Measurements from ENCODE around the gene ARMCX5.

The ARMCX5 gene

GRCh38 chrX:102599084-102599950 lies at the start of gene ARMCX5:
TSS of gene ARMCX5 (plus strand) at chrX:102599515. CDS start at chrX:102602142, 2,627 bp downstream.
- DNase-seq: peak; percentile 30

- no peak for DNase-seq
These were observed 40.7 kb upstream of the ARMCX5 start for GRCh38 chrX:102558607-102559006.

DNA sequence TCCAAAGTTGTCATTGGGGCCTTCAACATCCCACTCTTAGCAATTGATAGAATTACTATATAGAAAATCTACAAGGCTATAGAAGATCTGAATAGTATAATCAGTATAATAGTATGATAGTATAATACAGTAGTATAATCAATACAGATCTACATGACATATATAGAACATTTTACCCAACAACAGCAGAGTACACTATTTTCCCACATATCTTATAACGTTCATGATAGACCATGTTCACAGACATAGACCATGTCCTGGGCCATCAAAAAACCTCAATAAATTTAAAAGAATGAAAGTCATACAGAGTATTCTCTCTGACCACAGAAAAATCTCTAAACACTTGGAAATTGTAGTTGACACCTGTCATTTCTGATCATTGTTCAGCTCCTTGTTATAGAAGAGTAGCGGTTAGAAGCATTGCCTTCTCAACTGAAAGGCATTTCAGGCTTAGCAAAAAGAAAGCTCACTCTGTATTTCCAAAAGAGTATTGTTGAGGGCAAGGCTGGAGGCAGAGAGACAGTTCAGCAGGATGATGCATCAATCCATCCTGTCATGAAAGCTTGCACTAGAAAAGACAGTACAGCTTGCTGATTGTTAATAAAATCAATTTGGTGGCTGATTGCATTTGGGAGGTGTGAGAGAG lies 38.8 kb upstream of the ARMCX5 start:
- DNase-seq: no peak

- DNase-seq: no peak
These were observed 18.4 kb upstream of the ARMCX5 start for GRCh38 chrX:102580891-102581290.

GRCh38 chrX:102593367-102593766 lies 5.9 kb upstream of the ARMCX5 start:
- DNase-seq: no peak

DNA sequence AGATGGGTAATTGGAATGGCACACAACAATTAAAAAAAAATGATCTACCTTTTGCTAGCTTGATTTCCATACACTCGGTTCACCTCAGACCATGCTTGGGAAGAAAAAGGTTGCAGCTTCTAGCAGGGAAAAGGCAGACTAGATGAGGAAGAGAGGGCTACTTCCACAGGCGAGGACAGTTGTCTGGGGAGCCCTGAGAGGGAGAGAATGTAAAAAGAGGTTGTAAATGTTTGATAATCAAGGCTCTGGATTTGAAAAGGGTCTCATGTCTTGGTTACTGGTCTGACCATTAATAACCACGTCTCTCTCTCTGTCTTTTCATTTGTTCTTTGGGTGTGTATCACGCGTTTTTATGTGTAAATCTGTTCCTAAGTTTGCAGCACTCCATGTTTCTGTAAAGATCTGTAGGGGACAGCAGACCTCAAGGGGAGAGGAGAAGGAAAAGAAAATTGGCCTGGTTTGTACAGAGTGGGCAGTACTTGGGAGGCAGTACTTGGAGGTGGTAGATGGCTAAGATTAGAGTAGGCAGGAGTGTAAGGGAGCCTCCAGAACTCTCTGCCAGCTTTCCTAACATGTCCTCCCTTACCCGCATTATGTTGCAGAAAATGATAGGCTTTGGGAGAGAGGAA lies 750 bp downstream of the ARMCX5 start:
- DNase-seq: no peak

GRCh38 chrX:102604327-102604726 lies 5.0 kb downstream of the ARMCX5 start:
- no peak for DNase-seq

- no peak for DNase-seq
These were observed 6.8 kb downstream of the ARMCX5 start for GRCh38 chrX:102606115-102606514.

GRCh38 chrX:102610905-102611304 lies 11.6 kb downstream of the ARMCX5 start:
- DNase-seq: no peak

GRCh38 chrX:102624105-102624504 lies 24.8 kb downstream of the ARMCX5 start:
- DNase-seq: no peak

DNA sequence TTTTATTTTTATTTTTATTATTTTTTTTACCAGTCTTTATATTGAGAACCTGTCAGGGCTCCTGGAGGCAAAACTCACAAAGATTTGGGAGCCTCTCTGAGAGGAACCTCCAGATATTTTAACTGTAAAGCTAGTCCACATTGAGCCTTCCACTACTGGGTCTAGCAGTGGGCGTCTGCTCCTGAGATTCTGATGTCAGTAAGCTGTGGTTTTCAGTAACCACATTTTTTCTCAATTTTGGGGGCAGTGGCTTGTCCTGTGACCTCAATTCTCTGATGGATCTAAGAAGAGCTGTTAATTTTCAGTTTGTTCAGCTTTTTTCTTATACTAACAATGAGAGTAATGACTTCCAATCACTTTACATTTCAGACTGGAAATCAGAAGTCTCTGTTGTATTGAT lies 28.3 kb downstream of the ARMCX5 start:
- DNase-seq: no peak

DNA sequence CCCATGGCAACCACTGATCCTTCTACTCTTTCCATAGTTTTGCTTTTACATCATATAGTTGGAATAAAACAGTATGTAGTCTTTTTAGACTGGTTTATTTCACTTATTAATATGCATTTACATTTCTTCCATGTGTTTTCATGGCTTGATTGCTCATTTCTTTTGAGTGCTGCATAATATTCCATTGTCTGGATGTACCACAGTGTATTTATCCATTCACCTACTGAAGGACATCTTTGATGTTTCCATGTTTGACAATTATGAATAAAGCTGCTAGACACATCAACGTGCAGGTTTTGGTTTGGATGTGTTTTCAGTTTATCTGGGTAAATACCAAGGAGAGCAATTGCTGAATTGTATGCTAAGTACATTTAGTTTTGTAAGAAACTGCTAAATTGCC lies 38.2 kb downstream of the ARMCX5 start:
- DNase-seq: no peak

- no peak for DNase-seq
These were observed 51.6 kb downstream of the ARMCX5 start for GRCh38 chrX:102650903-102651241.

- DNase-seq: no peak
These were observed 52.1 kb downstream of the ARMCX5 start, which contains the start of gene GPRASP1 for GRCh38 chrX:102651242-102652011. TSS of gene GPRASP1 (plus strand) at chrX:102651483. CDS start at chrX:102653914, 2,431 bp downstream.

DNA sequence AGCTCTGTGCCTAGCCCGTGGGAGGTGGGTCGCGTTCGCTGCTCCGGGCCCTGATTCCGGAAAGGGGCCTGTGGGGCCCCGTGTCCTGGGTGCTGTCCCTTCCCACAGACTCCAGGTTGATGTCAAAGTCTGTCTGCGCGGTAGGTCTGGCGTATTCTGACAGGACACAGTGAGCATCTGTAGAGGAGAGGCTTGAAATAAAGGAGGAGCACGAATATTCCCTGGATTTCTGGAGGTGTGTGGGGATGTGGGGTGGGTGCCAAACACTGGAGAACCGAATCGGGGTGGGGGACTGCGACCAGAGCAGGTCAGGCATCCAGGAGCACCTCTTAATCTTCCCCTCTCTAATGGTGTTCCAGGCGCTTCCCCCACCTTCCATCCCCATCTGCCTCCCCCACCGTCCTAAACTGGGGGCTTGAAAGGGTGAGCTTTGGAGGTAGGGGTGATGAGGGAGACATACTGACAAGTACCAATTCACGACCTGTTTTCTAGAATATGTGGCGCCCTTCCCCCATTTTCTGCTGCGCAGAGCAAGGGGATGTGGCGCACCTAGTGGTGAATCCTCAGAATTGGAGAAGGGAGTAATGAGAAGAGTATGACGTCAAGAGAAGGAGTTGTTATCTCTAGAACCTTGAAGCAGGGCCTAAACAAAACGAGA lies 52.8 kb downstream of the ARMCX5 start:
- DNase-seq: peak; percentile 4

Measured in RPMI8226 (cell line).